Neural cell (in vitro differentiated cells): ENCODE results near the gene CPZ. TPM values are rescaled to one million over a fixed set of nuclear protein-coding genes. Genes with fewer than 3 reads are reported as not detected.

ENCODE experiments used
- H2AFZ ChIP-seq: fragments of 200-600, 300-800 bp; sonication (generic), shearing (Covaris generic); 2 replicates; pipeline ENCODE4 v1.6.0; 2014; ENCODE audit warnings: low read depth, mild to moderate bottlenecking, antibody characterized with exemption, low read length, moderate library complexity
- H3F3A ChIP-seq: fragments of 200-600 bp; shearing (Covaris generic); 2 replicates; pipeline ENCODE4 v1.6.1; 2016; ENCODE audit warnings: mild to moderate bottlenecking, moderate library complexity, mixed read lengths, antibody characterized with exemption, low read length; ENCODE audit not compliant: insufficient read depth, poor library complexity, severe bottlenecking
- H3K27ac ChIP-seq: fragments of 200-600, 300-800 bp; sonication (generic), shearing (Covaris generic); 2 replicates; pipeline ENCODE4 v1.5.1; 2014; ENCODE audit warnings: mild to moderate bottlenecking, low read length, moderate library complexity
- H3K27me3 ChIP-seq: fragments of 300-800, 200-600 bp; sonication (generic), shearing (Covaris generic); 2 replicates; pipeline ENCODE4 v1.6.0; 2014; ENCODE audit warnings: mild to moderate bottlenecking, low read depth, low read length, moderate library complexity; ENCODE audit not compliant: insufficient read depth
- H3K36me3 ChIP-seq: fragments of 300-800, 200-600 bp; sonication (generic), shearing (Covaris generic); 2 replicates; pipeline ENCODE4 v1.5.1; 2014; ENCODE audit warnings: mild to moderate bottlenecking, antibody characterized with exemption, low read length, moderate library complexity; ENCODE audit not compliant: insufficient read depth
- H3K4me2 ChIP-seq: fragments of 300-800, 200-600 bp; sonication (generic), shearing (Covaris generic); 2 replicates; pipeline ENCODE4 v1.6.0; 2014; ENCODE audit warnings: mild to moderate bottlenecking, low read length
- H3K4me3 ChIP-seq: fragments of 300-800, 200-600 bp; sonication (generic), shearing (Covaris generic); 2 replicates; pipeline ENCODE4 v1.5.1; 2014; ENCODE audit warnings: mild to moderate bottlenecking, low read length, moderate library complexity
- H3K79me2 ChIP-seq: fragments of 200-600 bp; shearing (Covaris generic); replicated peaks from 2 replicates; pipeline ENCODE4 v1.6.0; 2014; ENCODE audit warnings: mild to moderate bottlenecking, low read length, moderate library complexity; ENCODE audit not compliant: insufficient read depth
- H3K9ac ChIP-seq: fragments of 300-800, 200-600 bp; sonication (generic), shearing (Covaris generic); 2 replicates; pipeline ENCODE4 v1.6.1; 2016; ENCODE audit warnings: mild to moderate bottlenecking, low read length, mixed read lengths
- H3K9me2 ChIP-seq: fragments of 200-600 bp; shearing (Covaris generic); 2 replicates; pipeline ENCODE4 v1.6.1; 2016; ENCODE audit warnings: mild to moderate bottlenecking, low read length, mixed read lengths; ENCODE audit not compliant: insufficient read depth
- H3K9me3 ChIP-seq: fragments of 200-600, 300-800 bp; sonication (generic), shearing (Covaris generic); 2 replicates; pipeline ENCODE4 v1.6.1; 2016; ENCODE audit warnings: mild to moderate bottlenecking, mixed run types, low read length, moderate library complexity, mixed read lengths
- H4K20me1 ChIP-seq: fragments of 200-600 bp; shearing (Covaris generic); 2 replicates; pipeline ENCODE4 v1.6.1; 2016; ENCODE audit warnings: mild to moderate bottlenecking, mixed run types; ENCODE audit not compliant: insufficient read depth
- EP300 ChIP-seq: fragments of 450-650 bp; conservative IDR thresholded peaks from 2 replicates; pipeline ENCODE4 v1.6.1; 2014; ENCODE audit warnings: antibody characterized with exemption, mild to moderate bottlenecking, moderate library complexity; ENCODE audit not compliant: poor library complexity, severe bottlenecking
- EZH2 ChIP-seq: fragments of 200-600, 300-800 bp; shearing (Covaris generic), sonication (generic); IDR thresholded peaks from 2 replicates; pipeline ENCODE4 v1.6.1; 2014; ENCODE audit warnings: antibody characterized with exemption, low read length, borderline replicate concordance, mild to moderate bottlenecking; ENCODE audit not compliant: insufficient read depth, poor library complexity, severe bottlenecking
- MXI1 ChIP-seq: fragments of 450-650 bp; conservative IDR thresholded peaks from 2 replicates; pipeline ENCODE4 v1.6.1; 2014; ENCODE audit warnings: antibody characterized with exemption, mild to moderate bottlenecking; ENCODE audit not compliant: poor library complexity, severe bottlenecking
- POLR2AphosphoS5 ChIP-seq: IDR thresholded peaks from 2 replicates; pipeline ENCODE4 v1.6.1; 2012
- RAD21 ChIP-seq: fragments of 450-650 bp; conservative IDR thresholded peaks from 2 replicates; pipeline ENCODE4 v1.6.1; 2014; ENCODE audit warnings: antibody characterized with exemption, mild to moderate bottlenecking, moderate library complexity
- SMC3 ChIP-seq: fragments of 450-650 bp; conservative IDR thresholded peaks from 2 replicates; pipeline ENCODE4 v1.6.1; 2014; ENCODE audit warnings: antibody characterized with exemption, mild to moderate bottlenecking, moderate library complexity; ENCODE audit not compliant: poor library complexity
- TAF1 ChIP-seq: IDR thresholded peaks from 2 replicates; pipeline ENCODE4 v1.6.1; 2012; ENCODE audit warnings: low read depth
- polyA plus RNA-seq: library from polyadenylated mRNA; depleted of rRNA; stranded (reverse); fragments of >200 nt; gene quantifications from 2 replicates; pipeline ENCODE4 v1.2.3, GENCODE V29; 2014
- TF ChIP-seq, protein P1 (sequence below): fragments of 450-650 bp; IDR thresholded peaks from 2 replicates; pipeline ENCODE4 v1.5.1; 2014; ENCODE audit warnings: antibody characterized with exemption, mild to moderate bottlenecking, moderate library complexity; ENCODE audit not compliant: poor library complexity, severe bottlenecking
- TF ChIP-seq, protein P2 (sequence below): IDR thresholded peaks from 2 replicates; pipeline ENCODE4 v1.6.1; 2012; ENCODE audit warnings: borderline replicate concordance

CPZ gene
- polyA plus RNA-seq, 1 donor from 2014 or later: not detected

DNA sequence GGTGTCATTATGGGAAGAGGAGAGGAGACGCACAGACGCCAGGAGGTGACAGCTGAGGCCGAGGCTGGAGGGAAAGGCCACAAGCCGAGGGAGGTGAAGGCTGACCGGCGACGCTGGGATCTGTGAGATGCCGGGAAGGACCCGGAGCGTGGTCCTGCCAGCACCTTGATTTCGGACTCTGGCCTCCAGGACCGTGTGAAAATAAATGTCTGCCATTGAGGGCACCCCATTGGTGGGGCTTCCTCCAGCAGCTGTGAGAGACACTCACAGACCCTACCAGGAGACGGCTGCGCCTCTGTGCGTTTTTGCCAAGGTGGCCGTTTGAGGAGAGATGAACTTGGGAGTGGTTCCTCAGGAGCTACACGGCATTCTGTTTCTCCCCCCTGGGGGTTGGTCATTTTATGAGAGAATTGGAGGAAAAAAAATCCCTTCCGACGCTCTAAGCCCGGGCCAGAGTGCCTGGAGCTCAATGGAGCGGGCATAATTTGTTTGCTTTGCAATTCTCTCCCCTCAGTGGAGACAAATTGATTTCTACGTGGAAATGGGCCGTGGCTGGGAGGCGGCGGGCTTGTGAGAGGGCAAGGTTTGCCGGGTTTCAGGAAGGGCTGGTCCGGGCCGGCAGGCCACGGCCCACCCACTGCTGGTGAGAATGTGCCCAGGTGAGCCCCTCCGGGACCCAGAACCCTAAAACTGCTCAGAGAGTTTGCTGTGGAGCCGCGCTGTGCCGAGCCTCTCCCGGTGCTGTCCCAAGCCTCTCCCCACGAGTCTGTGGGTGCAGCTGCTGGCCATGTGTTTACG lies 53.9 kb downstream of the CPZ start:
- H3K4me2 ChIP-seq: no peak overlapping the region

DNA sequence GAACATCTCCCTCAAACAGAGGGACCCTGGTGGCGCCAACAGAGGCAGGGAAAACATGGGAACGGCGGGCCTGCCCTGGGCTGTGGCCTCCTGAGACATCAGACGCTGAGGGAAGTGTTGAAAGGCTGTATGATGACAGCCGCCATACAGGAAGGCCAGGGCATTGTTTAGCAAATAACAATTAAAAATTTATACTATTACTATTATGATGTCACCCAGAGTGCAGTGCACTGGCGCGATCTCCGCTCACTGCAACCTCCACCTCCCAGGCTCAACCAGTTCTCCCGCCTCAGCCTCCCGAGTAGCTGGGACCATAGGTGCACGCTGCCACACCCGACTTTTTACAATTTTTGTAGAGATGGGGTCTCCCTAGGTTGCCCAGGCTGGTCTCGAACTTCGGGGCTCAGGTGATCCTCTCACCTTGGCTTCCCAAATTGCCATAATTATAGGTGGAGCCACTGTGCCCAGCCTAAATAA lies 54.6 kb downstream of the CPZ start:
- TF ChIP-seq, protein P1, sequence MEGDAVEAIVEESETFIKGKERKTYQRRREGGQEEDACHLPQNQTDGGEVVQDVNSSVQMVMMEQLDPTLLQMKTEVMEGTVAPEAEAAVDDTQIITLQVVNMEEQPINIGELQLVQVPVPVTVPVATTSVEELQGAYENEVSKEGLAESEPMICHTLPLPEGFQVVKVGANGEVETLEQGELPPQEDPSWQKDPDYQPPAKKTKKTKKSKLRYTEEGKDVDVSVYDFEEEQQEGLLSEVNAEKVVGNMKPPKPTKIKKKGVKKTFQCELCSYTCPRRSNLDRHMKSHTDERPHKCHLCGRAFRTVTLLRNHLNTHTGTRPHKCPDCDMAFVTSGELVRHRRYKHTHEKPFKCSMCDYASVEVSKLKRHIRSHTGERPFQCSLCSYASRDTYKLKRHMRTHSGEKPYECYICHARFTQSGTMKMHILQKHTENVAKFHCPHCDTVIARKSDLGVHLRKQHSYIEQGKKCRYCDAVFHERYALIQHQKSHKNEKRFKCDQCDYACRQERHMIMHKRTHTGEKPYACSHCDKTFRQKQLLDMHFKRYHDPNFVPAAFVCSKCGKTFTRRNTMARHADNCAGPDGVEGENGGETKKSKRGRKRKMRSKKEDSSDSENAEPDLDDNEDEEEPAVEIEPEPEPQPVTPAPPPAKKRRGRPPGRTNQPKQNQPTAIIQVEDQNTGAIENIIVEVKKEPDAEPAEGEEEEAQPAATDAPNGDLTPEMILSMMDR: no peak
- TF ChIP-seq MXI1: no peak
- TF ChIP-seq RAD21: no peak
- TF ChIP-seq SMC3: no peak
- TF ChIP-seq, protein P2, sequence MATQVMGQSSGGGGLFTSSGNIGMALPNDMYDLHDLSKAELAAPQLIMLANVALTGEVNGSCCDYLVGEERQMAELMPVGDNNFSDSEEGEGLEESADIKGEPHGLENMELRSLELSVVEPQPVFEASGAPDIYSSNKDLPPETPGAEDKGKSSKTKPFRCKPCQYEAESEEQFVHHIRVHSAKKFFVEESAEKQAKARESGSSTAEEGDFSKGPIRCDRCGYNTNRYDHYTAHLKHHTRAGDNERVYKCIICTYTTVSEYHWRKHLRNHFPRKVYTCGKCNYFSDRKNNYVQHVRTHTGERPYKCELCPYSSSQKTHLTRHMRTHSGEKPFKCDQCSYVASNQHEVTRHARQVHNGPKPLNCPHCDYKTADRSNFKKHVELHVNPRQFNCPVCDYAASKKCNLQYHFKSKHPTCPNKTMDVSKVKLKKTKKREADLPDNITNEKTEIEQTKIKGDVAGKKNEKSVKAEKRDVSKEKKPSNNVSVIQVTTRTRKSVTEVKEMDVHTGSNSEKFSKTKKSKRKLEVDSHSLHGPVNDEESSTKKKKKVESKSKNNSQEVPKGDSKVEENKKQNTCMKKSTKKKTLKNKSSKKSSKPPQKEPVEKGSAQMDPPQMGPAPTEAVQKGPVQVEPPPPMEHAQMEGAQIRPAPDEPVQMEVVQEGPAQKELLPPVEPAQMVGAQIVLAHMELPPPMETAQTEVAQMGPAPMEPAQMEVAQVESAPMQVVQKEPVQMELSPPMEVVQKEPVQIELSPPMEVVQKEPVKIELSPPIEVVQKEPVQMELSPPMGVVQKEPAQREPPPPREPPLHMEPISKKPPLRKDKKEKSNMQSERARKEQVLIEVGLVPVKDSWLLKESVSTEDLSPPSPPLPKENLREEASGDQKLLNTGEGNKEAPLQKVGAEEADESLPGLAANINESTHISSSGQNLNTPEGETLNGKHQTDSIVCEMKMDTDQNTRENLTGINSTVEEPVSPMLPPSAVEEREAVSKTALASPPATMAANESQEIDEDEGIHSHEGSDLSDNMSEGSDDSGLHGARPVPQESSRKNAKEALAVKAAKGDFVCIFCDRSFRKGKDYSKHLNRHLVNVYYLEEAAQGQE: no peak
- no peak for TF ChIP-seq EZH2
- TF ChIP-seq TAF1: no peak
- TF ChIP-seq POLR2AphosphoS5: no peak
- TF ChIP-seq EP300: no peak
- H3K27ac ChIP-seq: no peak overlapping the region
- no peaks in the 10 kb centered on the region for H3K9me3 ChIP-seq
- H3K27me3 ChIP-seq: no peaks in the 10 kb centered on the region
- H3F3A ChIP-seq: no peaks in the 10 kb centered on the region
- H4K20me1 ChIP-seq: no peaks in the 10 kb centered on the region
- H3K36me3 ChIP-seq: no peaks in the 10 kb centered on the region
- H3K9ac ChIP-seq: no peak overlapping the region
- no peaks in the 10 kb centered on the region for H3K9me2 ChIP-seq
- H3K4me2 ChIP-seq: no peak overlapping the region
- no peak overlapping the region for H2AFZ ChIP-seq
- H3K79me2 ChIP-seq: no peaks in the 10 kb centered on the region
- no peak overlapping the region for H3K4me3 ChIP-seq

More for the DNA sequence above, 53.9 kb downstream of the CPZ start:
- H4K20me1 ChIP-seq: no peaks in the 10 kb centered on the region
- H3K9me2 ChIP-seq: no peaks in the 10 kb centered on the region
- H3K9me3 ChIP-seq: no peaks in the 10 kb centered on the region
- TF ChIP-seq RAD21 (no peak), EP300 (no peak)
- no peak overlapping the region for H3K9ac ChIP-seq
- no peaks in the 10 kb centered on the region for H3F3A ChIP-seq
- H3K27me3 ChIP-seq: no peaks in the 10 kb centered on the region
- H3K79me2 ChIP-seq: no peaks in the 10 kb centered on the region
- H3K36me3 ChIP-seq: no peaks in the 10 kb centered on the region
- H2AFZ ChIP-seq: no peak overlapping the region
- no peak overlapping the region for H3K4me3 ChIP-seq
- no peak overlapping the region for H3K27ac ChIP-seq
